BE2C (cell line): ENCODE data around the gene DAB1.

Experiments
- DNase-seq: peaks from one replicate; pipeline ENCODE4 v3.0.0-alpha.2; 2020
- H3K27me3 ChIP-seq: fragments of 250-450 bp; sonication (Bioruptor Pico); 2 replicates; pipeline ENCODE4 v1.5.1; 2020; ENCODE audit warnings: mild to moderate bottlenecking
- H3K36me3 ChIP-seq: fragments of 250-450 bp; sonication (Bioruptor Pico); 2 replicates; pipeline ENCODE4 v1.5.1; 2020; ENCODE audit warnings: mild to moderate bottlenecking
- H3K4me1 ChIP-seq: fragments of 250-450 bp; sonication (Bioruptor Pico); 2 replicates; pipeline ENCODE4 v1.5.1; 2020
- H3K4me3 ChIP-seq: 2 replicates; pipeline ENCODE4 v1.5.1; 2011; ENCODE audit warnings: low read depth, low read length
- H3K9me3 ChIP-seq: fragments of 250-450 bp; sonication (Bioruptor Pico); 2 replicates; pipeline ENCODE4 v1.5.1; 2020
- TF ChIP-seq, protein P1 (sequence below): IDR thresholded peaks from 2 replicates; pipeline ENCODE4 v1.5.1; 2012; ENCODE audit warnings: mild to moderate bottlenecking, low read depth, low read length

Gene DAB1

DNA sequence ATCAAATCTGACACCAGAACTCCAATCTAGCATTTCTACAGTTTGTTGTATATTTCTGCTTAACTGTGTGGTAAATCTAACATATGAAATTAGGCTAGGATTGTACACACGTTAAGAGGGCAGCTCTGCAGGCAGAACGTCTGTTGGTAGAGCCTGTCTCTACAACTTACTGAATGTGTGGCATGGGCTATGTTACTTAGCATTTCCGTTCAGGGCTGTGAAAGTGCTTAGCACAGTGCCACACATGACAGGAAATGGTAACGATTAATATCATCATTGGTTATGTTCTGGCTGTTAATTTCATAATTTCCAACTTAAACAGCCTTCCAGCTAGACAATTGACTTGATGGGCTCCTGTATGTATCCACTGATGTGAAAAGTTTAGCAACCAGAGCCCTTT lies 448.4 kb downstream of the DAB1 start:
- TF ChIP-seq, protein P1, sequence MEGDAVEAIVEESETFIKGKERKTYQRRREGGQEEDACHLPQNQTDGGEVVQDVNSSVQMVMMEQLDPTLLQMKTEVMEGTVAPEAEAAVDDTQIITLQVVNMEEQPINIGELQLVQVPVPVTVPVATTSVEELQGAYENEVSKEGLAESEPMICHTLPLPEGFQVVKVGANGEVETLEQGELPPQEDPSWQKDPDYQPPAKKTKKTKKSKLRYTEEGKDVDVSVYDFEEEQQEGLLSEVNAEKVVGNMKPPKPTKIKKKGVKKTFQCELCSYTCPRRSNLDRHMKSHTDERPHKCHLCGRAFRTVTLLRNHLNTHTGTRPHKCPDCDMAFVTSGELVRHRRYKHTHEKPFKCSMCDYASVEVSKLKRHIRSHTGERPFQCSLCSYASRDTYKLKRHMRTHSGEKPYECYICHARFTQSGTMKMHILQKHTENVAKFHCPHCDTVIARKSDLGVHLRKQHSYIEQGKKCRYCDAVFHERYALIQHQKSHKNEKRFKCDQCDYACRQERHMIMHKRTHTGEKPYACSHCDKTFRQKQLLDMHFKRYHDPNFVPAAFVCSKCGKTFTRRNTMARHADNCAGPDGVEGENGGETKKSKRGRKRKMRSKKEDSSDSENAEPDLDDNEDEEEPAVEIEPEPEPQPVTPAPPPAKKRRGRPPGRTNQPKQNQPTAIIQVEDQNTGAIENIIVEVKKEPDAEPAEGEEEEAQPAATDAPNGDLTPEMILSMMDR, result no peak
- no peak for DNase-seq
- H3K4me3 ChIP-seq, result no peak overlapping the region
- no peaks in the 10 kb centered on the region for H3K9me3 ChIP-seq
- H3K36me3 ChIP-seq, result no peaks in the 10 kb centered on the region
- H3K27me3 ChIP-seq, result no peaks in the 10 kb centered on the region
- no peaks in the 10 kb centered on the region for H3K4me1 ChIP-seq

DNA sequence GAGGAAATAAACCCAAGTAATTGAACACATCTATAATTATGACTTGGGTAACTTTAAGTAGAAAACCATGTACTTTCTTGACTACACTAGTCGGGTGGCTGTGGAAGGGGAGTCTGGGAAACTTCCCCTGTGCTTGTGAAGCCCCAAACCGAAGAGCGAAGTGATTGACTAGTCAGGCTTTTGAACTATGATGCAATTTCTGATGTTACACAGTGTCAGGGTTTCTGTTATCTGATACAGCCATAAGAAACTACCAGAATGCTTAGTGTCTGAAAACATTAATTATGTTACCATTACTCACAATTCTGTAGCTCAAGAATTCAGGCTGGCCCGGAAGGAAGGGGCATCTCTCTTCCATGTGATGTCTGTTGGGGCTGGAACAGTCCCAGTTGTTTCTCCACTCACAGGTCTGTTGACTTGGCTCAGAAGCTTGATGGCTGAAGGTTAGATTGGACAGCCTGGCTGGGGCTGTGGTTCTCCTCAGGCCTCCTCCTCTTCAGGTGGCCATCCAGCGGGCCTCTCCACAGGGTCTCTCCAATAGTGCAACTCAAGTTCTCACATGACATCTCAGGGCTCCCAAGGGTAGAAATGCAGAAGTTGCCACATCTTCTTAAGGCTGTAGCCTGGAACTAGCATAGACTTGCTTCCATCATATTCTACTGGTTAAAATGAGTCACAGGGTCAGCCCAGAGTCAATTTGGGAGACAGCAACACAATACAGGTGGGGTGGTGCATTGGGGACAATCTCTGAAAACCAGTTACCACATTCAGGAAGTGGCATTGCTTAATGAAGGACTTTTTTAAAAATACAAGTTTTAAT lies 449.7 kb downstream of the DAB1 start:
- H3K4me3 ChIP-seq, result no peak overlapping the region
- DNase-seq, result no peak
- TF ChIP-seq, protein P1, result no peak
- H3K4me1 ChIP-seq, result no peaks in the 10 kb centered on the region
- no peaks in the 10 kb centered on the region for H3K9me3 ChIP-seq
- H3K27me3 ChIP-seq, result no peaks in the 10 kb centered on the region
- no peaks in the 10 kb centered on the region for H3K36me3 ChIP-seq

DNA sequence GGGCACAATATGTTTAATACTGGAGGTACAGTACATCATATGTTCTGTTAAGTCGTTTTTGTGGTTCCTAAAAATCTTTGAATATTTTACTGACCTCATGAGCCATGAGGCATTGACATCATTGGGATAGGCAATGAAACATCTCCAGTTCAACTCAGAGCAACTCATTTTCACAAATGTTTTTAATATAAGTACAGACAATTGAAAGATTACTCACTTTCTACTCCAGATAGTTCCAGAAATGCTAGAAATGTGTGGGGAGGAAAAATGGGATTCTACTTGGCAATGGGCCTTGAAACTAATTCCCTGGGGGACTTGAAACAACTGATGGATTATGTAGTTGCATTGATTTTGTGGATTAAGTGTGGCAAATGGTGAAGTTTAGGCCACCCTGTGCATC lies 450.9 kb downstream of the DAB1 start:
- no peak for DNase-seq
- TF ChIP-seq, protein P1, result no peak
- Histone ChIP-seq H3K9me3 (no peaks in the 10 kb centered on the region), H3K36me3 (no peaks in the 10 kb centered on the region), H3K27me3 (no peaks in the 10 kb centered on the region), H3K4me3 (no peak overlapping the region), H3K4me1 (no peaks in the 10 kb centered on the region)

DNA sequence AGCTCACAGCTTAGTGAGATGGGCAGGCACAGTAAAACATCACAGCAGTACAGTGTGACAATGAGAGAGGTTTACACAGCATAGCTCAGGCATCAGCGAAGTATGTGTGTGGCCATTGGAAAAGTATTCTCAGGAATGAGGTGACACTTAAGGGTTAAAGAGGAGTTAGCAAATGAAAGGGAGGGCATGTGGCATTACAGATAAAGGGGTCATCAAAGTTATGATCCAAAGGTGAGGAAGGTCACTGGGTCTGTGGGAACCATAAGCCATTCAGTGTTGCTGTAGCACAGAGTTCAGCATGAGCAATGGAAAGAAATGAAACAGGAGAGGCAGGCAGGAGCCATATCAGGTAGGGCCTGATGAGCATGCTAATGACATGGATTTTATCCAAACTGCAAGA lies 453.6 kb downstream of the DAB1 start:
- DNase-seq, result no peak
- H3K4me1 ChIP-seq, result no peaks in the 10 kb centered on the region

DNA sequence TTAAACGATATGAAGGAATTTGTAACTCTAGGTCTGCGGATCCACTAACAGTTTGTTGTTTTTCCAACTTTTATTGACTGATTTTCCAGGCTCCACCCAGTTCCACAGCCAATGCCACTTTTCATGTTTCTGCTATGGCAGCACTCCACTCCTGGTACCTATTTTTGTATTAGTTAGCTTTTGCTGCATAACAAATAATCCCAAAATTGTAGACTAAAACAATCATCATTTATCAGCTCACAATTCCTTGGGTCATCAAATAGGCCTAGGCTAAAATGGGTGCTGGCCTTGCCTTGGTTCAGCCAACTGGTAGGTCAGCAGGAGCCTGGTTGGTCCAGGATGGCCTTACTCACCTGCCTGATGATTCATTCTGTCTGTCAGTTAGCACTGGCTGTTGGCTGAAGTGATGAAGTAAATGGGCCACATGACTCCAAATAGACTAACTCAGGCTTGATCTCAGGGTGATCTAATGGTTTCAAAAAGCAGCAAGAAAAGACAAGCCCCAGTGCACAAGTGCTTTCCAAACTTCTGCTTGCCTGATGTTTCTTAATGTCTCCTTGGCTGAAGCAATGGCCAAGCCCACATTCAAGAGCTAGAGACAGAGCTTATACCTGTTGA lies 454.9 kb downstream of the DAB1 start:
- Histone ChIP-seq H3K4me1 (no peaks in the 10 kb centered on the region), H3K27me3 (no peaks in the 10 kb centered on the region), H3K4me3 (no peak overlapping the region), H3K36me3 (no peaks in the 10 kb centered on the region), H3K9me3 (no peaks in the 10 kb centered on the region)
- DNase-seq, result no peak
- TF ChIP-seq, protein P1, result no peak

More for the DNA sequence above, 453.6 kb downstream of the DAB1 start:
- Histone ChIP-seq H3K27me3 (no peaks in the 10 kb centered on the region), H3K36me3 (no peaks in the 10 kb centered on the region), H3K4me3 (no peak overlapping the region), H3K9me3 (no peaks in the 10 kb centered on the region)
- TF ChIP-seq, protein P1, result no peak
